NCI-H187 (cell line): ENCODE data around the gene DAAM2.

Source experiments
- DNase-seq, 2 experiments: peaks; one replicate each; lab custom pipeline; 2025; lab: John Stamatoyannopoulos, UW

The DAAM2 gene

GRCh38 chr6:39787322-39787721 is 4.9 kb upstream of the DAAM2 start:
- DNase-seq, result no peak

- DNase-seq, result no peak
These were observed 1.4 kb upstream of the DAAM2 start for GRCh38 chr6:39790772-39791171.

- DNase-seq, result no peak
These were observed 865 bp upstream of the DAAM2 start for GRCh38 chr6:39791311-39791710.

- DNase-seq, result no peak
These were observed 619 bp downstream of the DAAM2 start for GRCh38 chr6:39792540-39793450.

- DNase-seq, result no peak
These were observed 1.3 kb downstream of the DAAM2 start for GRCh38 chr6:39793516-39793915.

- no peak for DNase-seq
These were observed 2.1 kb downstream of the DAAM2 start for GRCh38 chr6:39794231-39794630.

- DNase-seq, result no peak
These were observed 5.6 kb downstream of the DAAM2 start for GRCh38 chr6:39797751-39798150.

- DNase-seq, result no peak
These were observed 8.2 kb downstream of the DAAM2 start for GRCh38 chr6:39800034-39801032.

GRCh38 chr6:39801456-39802251 is 9.5 kb downstream of the DAAM2 start:
- no peak for DNase-seq

- no peak for DNase-seq
These were observed 11.7 kb downstream of the DAAM2 start for GRCh38 chr6:39803872-39804271.

GRCh38 chr6:39804466-39805065 is 12.4 kb downstream of the DAAM2 start:
- no peak for DNase-seq

GRCh38 chr6:39806278-39806677 is 14.1 kb downstream of the DAAM2 start:
- no peak for DNase-seq

GRCh38 chr6:39808346-39808745 is 16.2 kb downstream of the DAAM2 start:
- no peak for DNase-seq

GRCh38 chr6:39808964-39809363 is 16.8 kb downstream of the DAAM2 start:
- DNase-seq, result no peak

- DNase-seq, result no peak
These were observed 19.7 kb downstream of the DAAM2 start for GRCh38 chr6:39811835-39812345.

- no peak for DNase-seq
These were observed 20.3 kb downstream of the DAAM2 start for GRCh38 chr6:39812496-39812852.

- DNase-seq, result peak; percentile 63 to 69
These were observed 20.8 kb downstream of the DAAM2 start for GRCh38 chr6:39812853-39813533.

GRCh38 chr6:39814236-39814635 is 22.1 kb downstream of the DAAM2 start:
- DNase-seq, result no peak

GRCh38 chr6:39815356-39815755 is 23.2 kb downstream of the DAAM2 start:
- no peak for DNase-seq

- DNase-seq, result no peak
These were observed 24.6 kb downstream of the DAAM2 start for GRCh38 chr6:39816747-39817146.

- DNase-seq, result no peak
These were observed 26.5 kb downstream of the DAAM2 start for GRCh38 chr6:39818695-39819094.
